Fibroblast of lung (primary cell): ENCODE results near the gene MYLK. TPM values are rescaled to one million over a fixed set of nuclear protein-coding genes. Genes with fewer than 3 reads are reported as not detected.
A peak's percentile ranks its signal among the peaks of the same experiment; 100 is the strongest.

Source experiments
- DNase-seq, 2 donors: peaks; one replicate each; pipeline versions ENCODE4 v3.0.0 to v3.0.0-alpha.2; 2010; ENCODE audit warnings: low read depth in 2 of 2
- H2AFZ ChIP-seq: 2 replicates; pipeline ENCODE4 v1.5.1; 2012; ENCODE audit warnings: low read length, control low read depth, inconsistent platforms
- H3K27ac ChIP-seq: 2 replicates; pipeline ENCODE4 v1.5.1; 2011; ENCODE audit warnings: low read length, control low read depth; ENCODE audit not compliant: insufficient read depth
- H3K27me3 ChIP-seq: 2 replicates; pipeline ENCODE4 v1.5.1; 2011; ENCODE audit warnings: mild to moderate bottlenecking, low read length; ENCODE audit not compliant: control insufficient read depth, insufficient read depth
- H3K36me3 ChIP-seq: 2 replicates; pipeline ENCODE4 v1.5.1; 2011; ENCODE audit warnings: low read length; ENCODE audit not compliant: control insufficient read depth, insufficient read depth
- H3K4me1 ChIP-seq: 2 replicates; pipeline ENCODE4 v1.5.1; 2011; ENCODE audit warnings: low read length; ENCODE audit not compliant: control insufficient read depth, insufficient read depth; ENCODE audit errors: extremely low read depth
- H3K4me2 ChIP-seq: 2 replicates; pipeline ENCODE4 v1.5.1; 2011; ENCODE audit warnings: low read length, control low read depth; ENCODE audit not compliant: insufficient read depth; ENCODE audit errors: extremely low read depth
- H3K4me3 ChIP-seq, 4 experiments: fragments of 200-600 bp in 1 of 4; sonication (generic) in 1 of 4; replicated peaks in 1 of 4; 2 replicates each; pipeline ENCODE4 v1.5.1; 2011 to 2016; ENCODE audit warnings: low read length in 4 of 4, low read depth in 3 of 4, mild to moderate bottlenecking in 3 of 4, control low read depth in 2 of 4, inconsistent platforms in 1 of 4, mixed read lengths in 1 of 4; ENCODE audit not compliant: insufficient read depth in 1 of 4; ENCODE audit errors: control extremely low read depth in 1 of 4
- H3K79me2 ChIP-seq: 2 replicates; pipeline ENCODE4 v1.5.1; 2012; ENCODE audit warnings: mild to moderate bottlenecking, low read length, inconsistent platforms; ENCODE audit not compliant: control insufficient read depth, insufficient read depth
- H3K9ac ChIP-seq: 2 replicates; pipeline ENCODE4 v1.5.1; 2011; ENCODE audit warnings: mild to moderate bottlenecking, low read length, control low read depth; ENCODE audit not compliant: insufficient read depth
- H3K9me3 ChIP-seq: 2 replicates; pipeline ENCODE4 v1.5.1; 2012; ENCODE audit warnings: low read depth, low read length; ENCODE audit not compliant: control insufficient read depth, insufficient read depth
- H4K20me1 ChIP-seq: 2 replicates; pipeline ENCODE4 v1.5.1; 2011; ENCODE audit warnings: low read length; ENCODE audit not compliant: control insufficient read depth, insufficient read depth; ENCODE audit errors: extremely low read depth
- CTCF ChIP-seq, 2 donors: IDR thresholded peaks in 1 of 2; conservative IDR thresholded peaks in 1 of 2; 1 replicate in 1 of 2; 2 replicates in 1 of 2; pipeline ENCODE4 v1.5.1; 2011 to 2012; ENCODE audit warnings: low read length in 2 of 2, control low read depth in 1 of 2, inconsistent platforms in 1 of 2, low read depth in 1 of 2, mild to moderate bottlenecking in 1 of 2
- EZH2 ChIP-seq: IDR thresholded peaks from 2 replicates; pipeline ENCODE4 v1.5.1; 2012; ENCODE audit warnings: low read length, control low read depth, mild to moderate bottlenecking; ENCODE audit errors: missing control alignments
- polyA plus RNA-seq, 2 donors: library from polyadenylated mRNA; depleted of rRNA in 1 of 2; stranded (reverse) in 1 of 2; unstranded in 1 of 2; fragments of >200 nt; gene quantifications; 2 replicates each; pipeline ENCODE4 v1.2.1, GENCODE V29; 2011 to 2012; ENCODE audit warnings: missing spikeins in 1 of 2
- total RNA-seq: library from RNA; depleted of rRNA; stranded (reverse); fragments of >200 nt; gene quantifications from 2 replicates; pipeline ENCODE4 v1.2.1, GENCODE V29; 2014

Gene MYLK
- total and polyA plus RNA-seq, 2 donors (not counting 1 experiment from before 2014, with no cell fraction given): 918 to 941 TPM

GRCh38 chr3:123642957-123643330 is 241.2 kb downstream of the MYLK start:
- Histone ChIP-seq H3K4me1 (peaks cover 2% of the 10 kb centered on the region), H3K27ac (no peak overlapping the region), H3K9ac (no peak overlapping the region), H3K4me3 (no peak overlapping the region), H3K27me3 (no peaks in the 10 kb centered on the region), H3K9me3 (no peaks in the 10 kb centered on the region), H4K20me1 (no peaks in the 10 kb centered on the region), H3K36me3 (peaks cover 33% of the 10 kb centered on the region), H3K4me2 (no peak overlapping the region), H3K79me2 (no peaks in the 10 kb centered on the region), H2AFZ (no peak overlapping the region)
- peak in 1 of 2 donors; percentile 24 for DNase-seq
- no peak for TF ChIP-seq EZH2

GRCh38 chr3:123642182-123642956 is 241.8 kb downstream of the MYLK start:
- TF ChIP-seq EZH2 (no peak), CTCF (conservative IDR thresholded peaks at IDR 0.05 in 1 of 2, IDR thresholded peaks at IDR 0.05 in 1 of 2; ENCODE audit: low read depth in 1 of 2, low read length in 2 of 2) (peak; percentile 86 to 93)
- Histone ChIP-seq H3K4me3 (no peak overlapping the region), H3K4me1 (peaks cover 2% of the 10 kb centered on the region), H3K79me2 (no peaks in the 10 kb centered on the region), H2AFZ (no peak overlapping the region), H3K4me2 (no peak overlapping the region), H3K9me3 (no peaks in the 10 kb centered on the region), H4K20me1 (no peaks in the 10 kb centered on the region), H3K9ac (no peak overlapping the region), H3K27ac (no peak overlapping the region), H3K27me3 (no peaks in the 10 kb centered on the region), H3K36me3 (peaks cover 34% of the 10 kb centered on the region)
- peak; percentile 90 to 96 for DNase-seq

- no peak for DNase-seq
- TF ChIP-seq CTCF (conservative IDR thresholded peaks at IDR 0.05 in 1 of 2, IDR thresholded peaks at IDR 0.05 in 1 of 2; ENCODE audit: low read depth in 1 of 2, low read length in 2 of 2): no peak
- TF ChIP-seq EZH2: no peak
- Histone ChIP-seq H3K79me2 (no peaks in the 10 kb centered on the region), H3K27me3 (no peaks in the 10 kb centered on the region), H4K20me1 (no peaks in the 10 kb centered on the region), H3K36me3 (peaks cover 30% of the 10 kb centered on the region), H3K4me3 (no peak overlapping the region), H3K4me2 (no peak overlapping the region), H3K4me1 (peaks cover 2% of the 10 kb centered on the region), H2AFZ (no peak overlapping the region), H3K9ac (no peak overlapping the region), H3K27ac (no peak overlapping the region), H3K9me3 (no peaks in the 10 kb centered on the region)
Observed at GRCh38 chr3:123641505-123641904, 242.6 kb downstream of the MYLK start.
